ENCODE results near the gene CHRM4.

GRCh38 chr11:46380340-46381047, 11.1 kb downstream of the CHRM4 start:
- TF ChIP-seq POLR2A (IDR thresholded peaks at IDR 0.05; ENCODE audit: low read depth, low read length), result no peak
- no peak for TF ChIP-seq POLR2AphosphoS5 (IDR thresholded peaks at IDR 0.05; ENCODE audit: low read depth, low read length)

Data from GM12892 (cell line).